H1 (cell line): ENCODE results near the gene IL3. TPM values are rescaled to one million over a fixed set of nuclear protein-coding genes. Genes with fewer than 3 reads are reported as not detected.

Source experiments
- CTCF ChIA-PET: fragments of 300-600 bp; sonication (Branson Sonifier 250); formaldehyde crosslinking; loops from one replicate; lab custom pipeline; 2021; ENCODE audit not compliant: partially characterized antibody; lab: Charles Lee
- POLR2A ChIA-PET: fragments of 300-600 bp; sonication (Branson Sonifier 250); formaldehyde crosslinking; loops from one replicate; lab custom pipeline; 2021; ENCODE audit warnings: inconsistent platforms; ENCODE audit not compliant: partially characterized antibody; lab: Charles Lee
- DNase-seq, 2 experiments: peaks; one replicate each; pipeline versions ENCODE4 v3.0.0 to v3.0.0-alpha.2; 2010 to 2022; ENCODE audit warnings: low spot score in 2 of 2, low read depth in 1 of 2, mixed read lengths in 1 of 2
- FAIRE-seq: peaks from 2 replicates; lab custom pipeline; 2011; peaks lifted over from hg19 to GRCh38; lab: Jason Lieb, UNC
- H2AFZ ChIP-seq: 2 replicates; pipeline ENCODE4 v1.8.1; 2012; ENCODE audit warnings: low read length, inconsistent platforms
- H2AK5ac ChIP-seq: 2 replicates; pipeline ENCODE4 v1.6.1; 2013; ENCODE audit warnings: low read depth, low read length
- H2BK120ac ChIP-seq: replicated peaks from 2 replicates; pipeline ENCODE3; 2013; ENCODE audit warnings: low read depth, low read length, inconsistent platforms
- H2BK12ac ChIP-seq: 2 replicates; pipeline ENCODE4 v1.6.1; 2013; ENCODE audit warnings: low read depth, low read length
- H2BK15ac ChIP-seq: 2 replicates; pipeline ENCODE4 v1.6.1; 2013; ENCODE audit warnings: low read length
- H2BK20ac ChIP-seq: 2 replicates; pipeline ENCODE4 v1.6.1; 2013; ENCODE audit warnings: low read length
- H2BK5ac ChIP-seq: 2 replicates; pipeline ENCODE4 v1.6.1; 2013; ENCODE audit warnings: low read depth, low read length
- H3K14ac ChIP-seq: 2 replicates; pipeline ENCODE4 v1.6.1; 2013; ENCODE audit warnings: inconsistent platforms; ENCODE audit not compliant: insufficient read length
- H3K18ac ChIP-seq: 2 replicates; pipeline ENCODE4 v1.6.1; 2013; ENCODE audit warnings: low read length; ENCODE audit errors: extremely low read depth
- H3K23ac ChIP-seq: 2 replicates; pipeline ENCODE4 v1.6.1; 2013; ENCODE audit warnings: inconsistent platforms; ENCODE audit not compliant: insufficient read length
- H3K23me2 ChIP-seq: 2 replicates; pipeline ENCODE4 v1.6.1; 2013; ENCODE audit warnings: low read depth, low read length
- H3K27ac ChIP-seq: 2 replicates; pipeline ENCODE4 v1.6.1; 2011; ENCODE audit warnings: low read depth, low read length, inconsistent platforms
- H3K27me3 ChIP-seq, 4 experiments: replicated peaks in 1 of 4; 1 replicate in 1 of 4; 2 replicates in 3 of 4; pipeline versions ENCODE4 v1.6.1 to v1.8.1; 2011 to 2013; ENCODE audit warnings: low read length in 3 of 4, mild to moderate bottlenecking in 3 of 4, inconsistent platforms in 2 of 4, mixed read lengths in 2 of 4, moderate library complexity in 1 of 4; ENCODE audit not compliant: control insufficient read depth in 3 of 4, insufficient read depth in 3 of 4; ENCODE audit errors: extremely low read depth in 1 of 4
- H3K36me3 ChIP-seq, 4 experiments: 2 replicates each; pipeline versions ENCODE4 v1.6.1 to v1.8.1; 2011 to 2013; ENCODE audit warnings: mild to moderate bottlenecking in 4 of 4, low read length in 3 of 4, moderate library complexity in 2 of 4, control low read depth in 1 of 4, inconsistent platforms in 1 of 4; ENCODE audit not compliant: insufficient read depth in 4 of 4, control insufficient read depth in 2 of 4
- H3K4ac ChIP-seq: replicated peaks from 2 replicates; pipeline ENCODE3; 2013; ENCODE audit warnings: low read length, low read depth, mixed read lengths, inconsistent platforms; ENCODE audit not compliant: insufficient read length
- H3K4me1 ChIP-seq, 4 experiments: replicated peaks in 1 of 4; 1 replicate in 1 of 4; 2 replicates in 3 of 4; pipeline versions ENCODE4 v1.6.1 to v1.8.1; 2011 to 2013; ENCODE audit warnings: low read length in 3 of 4, inconsistent platforms in 2 of 4, mixed read lengths in 1 of 4; ENCODE audit not compliant: insufficient read depth in 4 of 4, control insufficient read depth in 3 of 4
- H3K4me2 ChIP-seq, 2 experiments: 2 replicates each; pipeline versions ENCODE4 v1.6.1 to v1.8.1; 2011 to 2013; ENCODE audit warnings: low read depth in 2 of 2, low read length in 2 of 2, control low read depth in 1 of 2, inconsistent platforms in 1 of 2, mild to moderate bottlenecking in 1 of 2; ENCODE audit not compliant: insufficient read depth in 1 of 2
- H3K4me3 ChIP-seq, 4 experiments: fragments of 200-600, 300-600 bp in 1 of 4; sonication (generic), shearing (Covaris generic), sonication (Bioruptor Twin) in 1 of 4; 2 replicates each; pipeline versions ENCODE4 v1.5.1 to v1.8.1; 2011 to 2016; ENCODE audit warnings: low read length in 4 of 4, low read depth in 3 of 4, control low read depth in 2 of 4, inconsistent platforms in 2 of 4, mild to moderate bottlenecking in 2 of 4, mixed read lengths in 1 of 4, moderate library complexity in 1 of 4; ENCODE audit not compliant: insufficient read depth in 2 of 4; ENCODE audit errors: extremely low read depth in 1 of 4
- H3K56ac ChIP-seq: replicated peaks from 2 replicates; pipeline ENCODE3; 2013; ENCODE audit warnings: low read depth, mild to moderate bottlenecking, mixed read lengths, low read length, inconsistent platforms; ENCODE audit not compliant: insufficient read length
- H3K79me1 ChIP-seq: 2 replicates; pipeline ENCODE4 v1.6.1; 2013; ENCODE audit warnings: low read depth, low read length, control low read depth
- H3K79me2 ChIP-seq, 2 experiments: 2 replicates each; pipeline versions ENCODE4 v1.6.1 to v1.8.1; 2012 to 2013; ENCODE audit warnings: low read length in 2 of 2, mild to moderate bottlenecking in 2 of 2, inconsistent platforms in 1 of 2; ENCODE audit not compliant: insufficient read depth in 2 of 2, control insufficient read depth in 1 of 2
- H3K9ac ChIP-seq, 4 experiments: replicated peaks in 1 of 4; 1 replicate in 1 of 4; 2 replicates in 3 of 4; pipeline versions ENCODE4 v1.6.1 to v1.8.1; 2011 to 2013; ENCODE audit warnings: low read depth in 3 of 4, low read length in 3 of 4, control low read depth in 2 of 4, mild to moderate bottlenecking in 2 of 4, moderate library complexity in 2 of 4, inconsistent platforms in 1 of 4; ENCODE audit errors: extremely low read depth in 1 of 4
- H3K9me3 ChIP-seq, 2 experiments: 2 replicates each; pipeline versions ENCODE4 v1.6.1 to v1.8.1; 2012 to 2013; ENCODE audit warnings: mild to moderate bottlenecking in 2 of 2, moderate library complexity in 2 of 2, control low read depth in 1 of 2, inconsistent platforms in 1 of 2, low read depth in 1 of 2, low read length in 1 of 2, mixed read lengths in 1 of 2; ENCODE audit not compliant: insufficient read depth in 2 of 2
- H4K20me1 ChIP-seq, 2 experiments: replicated peaks in 1 of 2; 2 replicates each; pipeline versions ENCODE3 to v1.8.1; 2011 to 2013; ENCODE audit warnings: inconsistent platforms in 2 of 2, low read length in 2 of 2, mild to moderate bottlenecking in 1 of 2; ENCODE audit not compliant: insufficient read depth in 2 of 2, control insufficient read depth in 1 of 2
- H4K5ac ChIP-seq: 2 replicates; pipeline ENCODE4 v1.6.1; 2013; ENCODE audit warnings: low read length, low read depth, mixed read lengths, inconsistent platforms; ENCODE audit not compliant: insufficient read length
- H4K8ac ChIP-seq: 2 replicates; pipeline ENCODE4 v1.8.0; 2013; ENCODE audit warnings: mild to moderate bottlenecking, moderate library complexity, low read length, inconsistent platforms; ENCODE audit not compliant: insufficient read depth; ENCODE audit errors: extremely low read depth
- H4K91ac ChIP-seq: replicated peaks from 2 replicates; pipeline ENCODE3; 2013; ENCODE audit warnings: low read length, mixed read lengths, inconsistent platforms; ENCODE audit not compliant: insufficient read length
- ATF2 ChIP-seq: IDR thresholded peaks from 2 replicates; pipeline ENCODE4 v1.6.1; 2012; ENCODE audit warnings: low read length, inconsistent platforms
- CBX8 ChIP-seq: fragments of 300-800, 300-1000 bp; sonication (generic); IDR thresholded peaks from 2 replicates; pipeline ENCODE4 v1.7.1; 2016; ENCODE audit warnings: low read depth, low read length, borderline replicate concordance
- GTF2F1 ChIP-seq: IDR thresholded peaks from 2 replicates; pipeline ENCODE4 v1.6.1; 2012; ENCODE audit warnings: low read depth, low read length, improper control_type of control experiment, borderline replicate concordance
- HDAC2 ChIP-seq, 2 experiments: fragments of 300-600 bp in 1 of 2; sonication (generic) in 1 of 2; IDR thresholded peaks; 2 replicates each; pipeline ENCODE4 v1.6.1; 2011 to 2012; ENCODE audit warnings: low read depth in 2 of 2, low read length in 2 of 2, mild to moderate bottlenecking in 2 of 2, moderate library complexity in 2 of 2, borderline replicate concordance in 1 of 2, inconsistent platforms in 1 of 2
- JUND ChIP-seq: IDR thresholded peaks from 2 replicates; pipeline ENCODE4 v1.6.1; 2011; ENCODE audit warnings: mild to moderate bottlenecking, improper control_type of control experiment, low read length
- KDM5A ChIP-seq: fragments of 200-600 bp; IDR thresholded peaks from 2 replicates; pipeline ENCODE4 v1.7.1; 2012; ENCODE audit warnings: mild to moderate bottlenecking, low read length, inconsistent platforms, mixed read lengths
- MAX ChIP-seq: IDR thresholded peaks from 2 replicates; pipeline ENCODE4 v1.6.1; 2012; ENCODE audit warnings: inconsistent platforms
- NANOG ChIP-seq: IDR thresholded peaks from 2 replicates; pipeline ENCODE4 v1.6.1; 2011; ENCODE audit warnings: low read length, low read depth, mild to moderate bottlenecking, inconsistent platforms; ENCODE audit not compliant: insufficient read depth, poor library complexity, severe bottlenecking
- POLR2AphosphoS5 ChIP-seq: IDR thresholded peaks from 2 replicates; pipeline ENCODE4 v1.6.1; 2011; ENCODE audit warnings: low read depth, low read length
- SP1 ChIP-seq: IDR thresholded peaks from 2 replicates; pipeline ENCODE4 v1.6.1; 2011; ENCODE audit warnings: low read depth, low read length
- TAF7 ChIP-seq: optimal IDR thresholded peaks from 2 replicates; pipeline ENCODE3; 2011; ENCODE audit warnings: low read depth, mild to moderate bottlenecking, inconsistent platforms, low read length, moderate library complexity, borderline replicate concordance
- ZNF274 ChIP-seq: IDR thresholded peaks from 2 replicates; pipeline ENCODE4 v1.7.0; 2012; ENCODE audit warnings: low read length, borderline replicate concordance; ENCODE audit errors: extremely low read depth
- WGBS, 2 experiments: shearing (Covaris generic) in 1 of 2; methylation state at CpG; one replicate each; pipeline versions ENCODE4 v1.1.6 to v1.1.7; 2013 to 2015; ENCODE audit warnings: low lambda C conversion rate in 2 of 2, mixed read lengths in 2 of 2, inconsistent platforms in 1 of 2, low coverage in 1 of 2, missing lambda C conversion rate in 1 of 2; ENCODE audit not compliant: insufficient replicate concordance in 2 of 2, insufficient coverage in 1 of 2, insufficient read length in 1 of 2; ENCODE audit errors: extremely low coverage in 1 of 2, missing lambda C conversion rate in 1 of 2; 5-methylcytosine and 5-hydroxymethylcytosine counted together
- polyA plus RNA-seq, 7 experiments: library from polyadenylated mRNA; depleted of rRNA in 3 of 7; stranded (reverse) in 5 of 7; unstranded in 2 of 7; fragments of >200 nt in 5 of 7; fragments of 200-250 nt in 2 of 7; gene quantifications; 1 replicate in 5 of 7; 2 replicates in 1 of 7; 4 replicates in 1 of 7; pipeline versions ENCODE4 v1.2.1 to v1.2.3, GENCODE V29; 2011 to 2013; ENCODE audit warnings: missing spikeins in 2 of 7, mixed read lengths in 2 of 7
- total RNA-seq: library from RNA; stranded (reverse); fragmentation: NEBNext Ultra II Directional; extraction: Animal tissue kit (Norgen Biotek cat#: 25700); gene quantifications from 2 replicates; pipeline ENCODE4 v1.2.1, GENCODE V29; 2021

The IL3 gene
- total and polyA plus RNA-seq, 2 of the 8 experiments (the other 6 are each of a cell fraction or from before 2014, with no cell fraction given), result not detected

DNA sequence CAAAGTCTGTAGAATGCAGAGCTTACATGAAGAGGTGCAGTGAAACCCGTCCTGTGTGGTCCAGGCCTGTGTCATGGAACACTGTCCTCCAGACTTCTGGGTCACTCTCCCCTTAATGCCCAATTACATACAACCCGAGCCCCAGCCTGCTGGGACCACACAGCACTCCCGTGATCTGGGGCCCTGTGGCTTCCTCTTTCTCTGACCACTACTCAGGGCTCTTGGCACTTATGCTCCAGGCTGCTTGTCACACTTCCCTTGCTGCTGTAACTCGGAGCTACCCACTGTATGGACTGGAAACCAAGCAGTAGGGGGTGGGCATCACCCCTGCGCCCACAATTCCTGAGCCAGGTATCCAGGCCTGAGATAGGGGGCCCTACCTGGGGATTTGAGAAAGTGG is 10.3 kb upstream of the IL3 start:
- Histone ChIP-seq H3K18ac (no peak overlapping the region), H2AFZ (no peak overlapping the region), H4K5ac (no peak overlapping the region), H3K23me2 (no peaks in the 10 kb centered on the region), H2BK120ac (no peak overlapping the region), H2BK12ac (no peak overlapping the region), H3K79me2 (no peaks in the 10 kb centered on the region), H4K91ac (no peak overlapping the region), H3K4me1 (peaks cover 0 to 5% (median 1%) of the 10 kb centered on the region in 4 experiments; a peak in 2 of 7 replicates), H4K8ac (peak overlapping the region; percentile 14; the same call in 1 of the 2 replicates), H3K27me3 (no peaks in the 10 kb centered on the region), H4K20me1 (no peaks in the 10 kb centered on the region), H3K4ac (no peak overlapping the region), H3K9ac (no peak overlapping the region), H2AK5ac (no peak overlapping the region), H3K36me3 (no peaks in the 10 kb centered on the region), H3K14ac (no peak overlapping the region), H3K4me2 (no peak overlapping the region), H3K56ac (no peak overlapping the region), H3K9me3 (no peaks in the 10 kb centered on the region), H3K79me1 (no peaks in the 10 kb centered on the region), H2BK20ac (no peak overlapping the region), H3K23ac (no peak overlapping the region), H3K27ac (no peak overlapping the region), H2BK5ac (no peak overlapping the region), H3K4me3 (no peak overlapping the region), H2BK15ac (no peak overlapping the region)
- WGBS, 2 experiments, result 84% methylated on average over 5 of the region's 5 CpGs; no CpG with 5 or more reads in 1 of the 2 experiments
- DNase-seq (peak in 1 of 2 experiments; percentile 30), FAIRE-seq (no peak)
- POLR2A ChIA-PET, result interaction anchor here (1.1 kb wide), 1 partner anchor 174 kb away, joined by 3 read pairs; no protein-coding TSS in a partner anchor
- CTCF ChIA-PET, result interaction anchor here (0.8 to 2.5 kb wide), 6 partner anchors 13 to 240 kb away, joined by 3 to 20 read pairs (median 4); no protein-coding TSS in a partner anchor
- TF ChIP-seq SP1, result no peak
- TF ChIP-seq CBX8, result no peak
- TF ChIP-seq NANOG, result no peak
- TF ChIP-seq HDAC2 (IDR thresholded peaks at IDR 0.05; ENCODE audit: borderline replicate concordance in 1 of 2, low read depth in 2 of 2, low read length in 2 of 2), result no peak
- no peak for TF ChIP-seq ZNF274
- TF ChIP-seq POLR2AphosphoS5, result no peak
- TF ChIP-seq JUND, result no peak
- TF ChIP-seq TAF7, result no peak
- no peak for TF ChIP-seq ATF2
- TF ChIP-seq GTF2F1, result no peak
- TF ChIP-seq MAX, result no peak
- TF ChIP-seq KDM5A, result no peak
